CD4-positive, alpha-beta T cell (primary cell): Measurements from ENCODE around the gene RALY. TPM values are rescaled to one million over a fixed set of nuclear protein-coding genes. Genes with fewer than 3 reads are reported as not detected.

ENCODE experiments used
- ATAC-seq: fragments of 200-7000 bp; cut with Tn5 transposase; one replicate; pipeline ENCODE4 v1.10.0; 2022; ENCODE audit warnings: mild to moderate bottlenecking; ENCODE audit not compliant: poor library complexity
- CTCF ChIA-PET: fragments of 350-600 bp; sonication (Branson Sonifier 250); formaldehyde crosslinking; loops from one replicate; lab custom pipeline; 2021; ENCODE audit warnings: antibody characterized with exemption, inconsistent platforms; lab: Charles Lee
- POLR2A ChIA-PET: fragments of 350-600 bp; sonication (Branson Sonifier 250); formaldehyde crosslinking; loops from one replicate; lab custom pipeline; 2021; ENCODE audit warnings: antibody characterized with exemption, inconsistent platforms; lab: Charles Lee
- DNase-seq, 14 experiments: peaks; one replicate each; pipeline ENCODE4 v3.0.0-alpha.2; 2013 to 2020; ENCODE audit warnings: mixed read lengths in 2 of 14
- H3K27ac ChIP-seq, 2 donors: one replicate each; pipeline versions ENCODE4 v1.5.1 to v1.7.0; 2013; ENCODE audit warnings: low read length in 2 of 2, low read depth in 1 of 2, mild to moderate bottlenecking in 1 of 2
- H3K27me3 ChIP-seq, 2 experiments: 1 replicate in 1 of 2; 2 replicates in 1 of 2; pipeline versions ENCODE4 v1.6.1 to v1.7.0; 2013; ENCODE audit warnings: low read length in 2 of 2, control low read depth in 1 of 2, mild to moderate bottlenecking in 1 of 2, moderate library complexity in 1 of 2; ENCODE audit not compliant: insufficient read depth in 2 of 2, control insufficient read depth in 1 of 2
- H3K36me3 ChIP-seq: one replicate; pipeline ENCODE4 v1.6.1; 2013; ENCODE audit warnings: low read length, control low read depth; ENCODE audit not compliant: insufficient read depth
- H3K4me1 ChIP-seq: one replicate; pipeline ENCODE4 v1.6.1; 2013; ENCODE audit warnings: low read length, control low read depth; ENCODE audit not compliant: insufficient read depth
- H3K4me3 ChIP-seq: one replicate; pipeline ENCODE4 v1.5.1; 2013; ENCODE audit warnings: mild to moderate bottlenecking, low read length, moderate library complexity
- H3K9me3 ChIP-seq, 2 experiments: 1 replicate in 1 of 2; 2 replicates in 1 of 2; pipeline versions ENCODE4 v1.6.1 to v1.7.0; 2013; ENCODE audit warnings: low read length in 2 of 2, mild to moderate bottlenecking in 2 of 2, control low read depth in 1 of 2, moderate library complexity in 1 of 2; ENCODE audit not compliant: control insufficient read depth in 1 of 2, insufficient read depth in 1 of 2
- H3K27ac Mint-ChIP-seq: one replicate; pipeline ENCODE4 v1.8.0; 2020; ENCODE audit warnings: mixed read lengths
- H3K27me3 Mint-ChIP-seq: one replicate; pipeline ENCODE4 v1.8.0; 2021; ENCODE audit warnings: mixed read lengths
- H3K36me3 Mint-ChIP-seq: one replicate; pipeline ENCODE4 v1.8.0; 2021; ENCODE audit warnings: low read depth, mixed read lengths
- H3K4me1 Mint-ChIP-seq: one replicate; pipeline ENCODE4 v1.8.0; 2021; ENCODE audit warnings: low read depth, mixed read lengths
- H3K4me3 Mint-ChIP-seq: one replicate; pipeline ENCODE4 v1.8.0; 2020; ENCODE audit warnings: mild to moderate bottlenecking, mixed read lengths
- H3K9me3 Mint-ChIP-seq: one replicate; pipeline ENCODE4 v1.8.0; 2020; ENCODE audit warnings: mixed read lengths
- CTCF ChIP-seq: fragments of 200-600 bp; IDR thresholded peaks from one replicate; pipeline ENCODE4 v1.8.0; 2022; ENCODE audit warnings: antibody characterized with exemption, mild to moderate bottlenecking
- intact Hi-C, 2 experiments: fragments of 100-400 bp; cut with DNase I in 1 of 2; cut with micrococcal nuclease in 1 of 2; formaldehyde crosslinking; loops; one replicate each; pipeline versions ENCODE4 v1.15.1 to v1.9.0; 2023 to 2025; cut with DNase I, micrococcal nuclease
- total RNA-seq, 174 experiments: library from RNA in 2 of 174; stranded (reverse) in 2 of 174; gene quantifications; one replicate each; pipeline ENCODE4 v1.2.3 and lab custom pipeline; 2021 to 2026

RALY gene
- total RNA-seq, 2 experiments from 2014 or later: 112 TPM

- Histone ChIP-seq H3K27ac (no peak overlapping the region), H3K9me3 (no peaks in the 10 kb centered on the region), H3K36me3 (no peaks in the 10 kb centered on the region), H3K4me1 (no peaks in the 10 kb centered on the region), H3K27me3 (no peaks in the 10 kb centered on the region), H3K4me3 (no peak overlapping the region)
- Mint-ChIP-seq H3K4me1 (no peaks in the 10 kb centered on the region), H3K9me3 (no peaks in the 10 kb centered on the region), H3K36me3 (no peaks in the 10 kb centered on the region), H3K27ac (no peak overlapping the region), H3K4me3 (no peak overlapping the region), H3K27me3 (no peaks in the 10 kb centered on the region)
- ATAC-seq: no peak
- ChIA-PET POLR2A (no interaction called here), CTCF (no interaction called here)
- no peak for TF ChIP-seq CTCF
- intact Hi-C loops: no loop called here
- no peak for DNase-seq
These were observed 26.6 kb upstream of the RALY start for GRCh38 chr20:33967126-33967525.

GRCh38 chr20:33969563-33969962 lies 24.1 kb upstream of the RALY start:
- Mint-ChIP-seq H3K9me3 (no peaks in the 10 kb centered on the region), H3K27ac (no peak overlapping the region), H3K4me3 (no peak overlapping the region), H3K27me3 (no peaks in the 10 kb centered on the region), H3K36me3 (no peaks in the 10 kb centered on the region), H3K4me1 (no peaks in the 10 kb centered on the region)
- Histone ChIP-seq H3K36me3 (no peaks in the 10 kb centered on the region), H3K4me3 (no peak overlapping the region), H3K4me1 (no peaks in the 10 kb centered on the region), H3K27ac (no peak overlapping the region), H3K9me3 (no peaks in the 10 kb centered on the region), H3K27me3 (no peaks in the 10 kb centered on the region)
- CTCF ChIA-PET: no interaction called here
- DNase-seq (no peak), ATAC-seq (no peak)
- intact Hi-C loops: no loop called here
- POLR2A ChIA-PET: no interaction called here
- no peak for TF ChIP-seq CTCF

GRCh38 chr20:33970229-33970628 lies 23.5 kb upstream of the RALY start:
- Mint-ChIP-seq H3K27ac (no peak overlapping the region), H3K27me3 (no peaks in the 10 kb centered on the region), H3K9me3 (no peaks in the 10 kb centered on the region), H3K4me3 (no peak overlapping the region), H3K36me3 (no peaks in the 10 kb centered on the region), H3K4me1 (no peaks in the 10 kb centered on the region)
- intact Hi-C loops: no loop called here
- H3K9me3 ChIP-seq: no peaks in the 10 kb centered on the region
- no peak for DNase-seq
- no peaks in the 10 kb centered on the region for H3K36me3 ChIP-seq
- no peak overlapping the region for H3K4me3 ChIP-seq
- ChIA-PET POLR2A (no interaction called here), CTCF (no interaction called here)
- H3K27ac ChIP-seq: no peak overlapping the region
- no peak for TF ChIP-seq CTCF
- no peak for ATAC-seq
- no peaks in the 10 kb centered on the region for H3K27me3 ChIP-seq
- no peaks in the 10 kb centered on the region for H3K4me1 ChIP-seq
